ENCODE measurements around the gene CHP2.
"Not testable (repeated sequence)": the region's sequence is repeated elsewhere in the genome, so short reads cannot be mapped to it uniquely, and the experiment has no call there.

CHP2 gene

DNA sequence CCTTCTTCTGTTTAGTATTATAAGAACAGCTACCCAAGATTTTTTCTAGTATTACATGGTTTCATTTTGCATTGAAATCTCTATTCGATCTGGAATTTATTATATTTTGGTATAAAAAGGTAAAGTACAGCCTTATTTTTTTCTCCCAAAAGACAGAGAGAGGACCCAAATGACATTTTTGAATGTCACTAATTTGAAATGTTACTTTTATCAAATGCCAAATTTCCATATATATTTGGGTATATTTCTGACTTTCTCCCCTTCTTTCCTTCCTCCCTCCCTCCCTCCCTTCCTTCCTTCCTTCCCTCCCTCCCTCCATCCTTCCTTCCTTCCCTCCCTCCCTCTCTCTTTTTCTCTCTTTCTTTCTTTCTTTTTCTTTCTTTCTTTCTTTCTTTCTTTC, 6.2 kb upstream of the CHP2 start:
- DNase-seq = no peak

DNA sequence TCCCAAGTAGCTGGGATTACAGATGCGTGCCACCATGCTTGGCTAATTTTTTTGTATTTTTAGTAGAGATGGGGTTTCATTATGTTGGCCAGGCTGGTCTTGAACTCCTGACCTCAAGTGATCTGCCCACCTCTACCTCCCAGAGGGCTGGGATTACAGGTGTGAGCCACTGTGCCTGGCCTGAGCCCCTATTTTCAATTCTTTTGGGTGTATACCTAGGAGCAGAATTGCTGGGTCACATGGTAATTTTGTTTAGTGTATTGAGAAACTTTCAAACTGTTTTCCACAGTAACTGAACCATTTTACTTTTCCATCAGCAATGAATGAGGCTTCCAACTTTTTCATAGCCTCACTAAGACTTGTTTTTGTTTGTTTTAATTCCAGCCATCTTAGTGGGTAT, 3.8 kb upstream of the CHP2 start:
- not testable (repeated sequence) for DNase-seq

DNA sequence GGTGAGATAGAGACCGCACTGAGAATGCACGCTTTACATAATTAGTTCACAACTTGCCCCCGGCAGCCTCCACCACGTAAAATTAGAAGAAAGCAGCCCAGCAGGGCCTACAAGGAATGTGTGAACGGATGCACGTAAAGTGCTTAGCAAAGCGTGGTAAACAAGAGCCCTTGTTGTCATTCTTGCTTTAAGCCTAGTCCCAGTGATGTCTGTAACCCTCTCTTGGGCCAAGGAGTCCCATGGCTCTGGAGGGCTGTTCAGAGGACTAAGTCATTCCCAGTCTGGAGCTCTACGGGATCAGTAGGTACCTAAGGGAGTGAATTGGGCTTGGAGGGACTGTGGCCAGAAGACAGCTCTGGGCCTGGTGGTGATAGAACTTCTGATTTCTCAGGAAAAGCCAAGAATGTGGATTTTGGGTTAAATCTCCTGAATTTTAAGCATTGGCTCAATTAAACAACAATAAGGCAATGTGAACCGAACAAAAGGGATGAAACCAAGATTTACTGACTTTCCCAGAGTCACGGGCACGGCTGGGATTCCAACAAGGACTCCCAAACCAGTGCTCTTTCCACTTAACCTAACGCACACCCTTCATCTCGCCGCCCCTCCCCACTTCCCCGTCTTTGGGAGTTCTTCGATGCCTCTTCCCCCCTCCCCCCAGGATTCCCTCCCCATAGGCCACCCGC, 775 bp upstream of the CHP2 start:
- no peak for DNase-seq

DNA sequence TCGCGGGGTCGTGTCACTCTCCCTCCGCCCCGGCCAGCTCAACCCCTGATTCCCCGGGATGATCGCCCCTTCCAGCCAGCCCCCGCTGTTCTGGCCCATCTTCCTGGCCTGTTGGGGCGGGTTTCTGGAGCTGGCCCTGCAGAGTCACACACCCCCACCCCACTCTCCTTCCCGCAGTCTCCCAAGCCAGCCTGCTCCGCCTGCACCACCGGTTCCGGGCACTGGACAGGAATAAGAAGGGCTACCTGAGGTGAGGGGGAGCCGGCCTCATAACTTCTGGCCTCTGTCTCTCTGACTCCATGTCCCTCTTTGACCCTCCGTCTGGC, 621 bp downstream of the CHP2 start:
- no peak for DNase-seq

DNA sequence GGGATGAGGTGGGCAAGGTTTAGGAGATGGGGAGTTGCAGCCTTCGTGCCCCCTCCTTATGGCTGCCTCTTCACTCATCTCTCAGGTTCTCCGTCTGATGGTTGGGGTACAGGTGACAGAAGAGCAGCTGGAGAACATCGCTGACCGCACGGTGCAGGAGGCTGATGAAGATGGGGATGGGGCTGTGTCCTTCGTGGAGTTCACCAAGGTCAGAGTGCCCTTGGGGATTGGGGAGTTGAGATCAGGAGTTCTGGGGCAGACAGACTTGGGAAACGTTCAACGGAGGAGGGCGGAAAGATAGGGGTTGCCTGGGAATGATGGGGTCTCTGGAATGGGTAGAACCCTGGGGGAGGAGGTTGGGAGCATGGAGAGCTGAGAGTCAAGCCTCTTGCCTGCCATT, 2.3 kb downstream of the CHP2 start:
- no peak for DNase-seq

DNA sequence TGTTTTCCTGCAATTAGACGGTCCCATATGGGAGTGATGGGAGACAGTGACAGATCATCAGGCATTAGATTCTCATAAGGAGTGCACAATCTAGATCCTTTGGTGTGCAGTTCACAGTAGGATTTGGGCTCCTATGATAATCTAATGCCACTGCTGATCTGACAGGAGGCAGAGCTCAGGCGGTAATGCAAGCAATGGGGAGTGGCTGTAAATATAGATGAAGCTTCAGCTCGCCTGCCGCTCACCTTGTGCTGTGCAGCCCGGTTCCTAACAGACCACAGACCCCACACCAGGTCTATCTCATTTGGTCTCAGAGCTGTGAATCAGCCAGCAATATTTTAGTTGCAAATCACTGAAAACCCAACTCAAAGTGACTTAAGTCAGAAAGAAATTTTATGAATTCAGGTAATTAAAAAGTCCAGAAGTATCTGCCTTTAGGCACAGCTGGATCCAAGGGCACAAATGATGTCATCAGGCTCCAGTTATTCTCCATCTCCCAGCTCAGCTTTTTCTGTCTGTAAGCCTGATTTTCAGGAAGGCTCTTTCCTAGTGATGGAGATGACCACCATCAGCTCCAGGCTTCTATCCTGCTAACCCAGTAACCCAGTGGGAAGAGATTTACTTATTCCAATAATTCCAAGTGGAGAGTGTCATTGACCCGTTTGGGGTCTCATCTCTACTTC, 3.3 kb downstream of the CHP2 start:
- no peak for DNase-seq

DNA sequence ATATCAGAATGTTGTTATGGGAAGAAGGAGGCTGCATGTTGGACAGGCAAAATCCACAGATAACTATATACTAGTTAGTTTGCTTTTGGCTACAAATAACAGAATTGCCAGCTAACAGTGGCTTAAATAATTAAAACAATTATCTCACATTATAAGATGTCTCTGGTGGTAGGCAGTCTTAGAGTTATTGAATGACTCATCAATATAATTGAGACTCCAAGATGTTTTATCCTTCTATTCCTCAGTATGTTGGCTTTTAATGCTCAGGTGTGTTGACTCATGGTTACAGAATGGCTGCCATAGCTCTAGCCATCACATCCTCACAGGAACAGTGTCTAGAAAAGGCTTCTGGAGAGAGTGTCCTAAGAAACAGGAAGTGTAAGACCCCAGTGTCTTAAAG, 11.1 kb downstream of the CHP2 start:
- no peak for DNase-seq

DNA sequence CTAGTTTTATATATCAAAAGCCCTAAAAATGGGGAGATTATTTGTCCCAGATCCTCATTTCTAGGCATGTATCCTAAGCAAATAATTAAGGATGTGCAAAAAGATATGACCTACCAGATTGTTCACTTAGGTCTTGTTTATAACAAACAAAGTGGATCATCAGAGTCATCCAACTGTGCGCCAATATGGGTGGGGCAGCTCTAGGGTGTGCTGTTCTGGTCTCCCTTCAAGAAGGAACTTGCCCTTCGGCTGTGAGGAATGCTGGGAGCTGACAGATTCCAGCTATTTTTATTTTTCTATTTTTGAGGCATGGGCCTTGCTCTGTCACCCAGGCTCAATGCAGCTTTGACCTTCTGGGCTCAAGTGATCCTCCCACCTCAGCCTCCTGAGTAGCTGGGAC, 13.8 kb downstream of the CHP2 start:
- DNase-seq = no peak

DNA sequence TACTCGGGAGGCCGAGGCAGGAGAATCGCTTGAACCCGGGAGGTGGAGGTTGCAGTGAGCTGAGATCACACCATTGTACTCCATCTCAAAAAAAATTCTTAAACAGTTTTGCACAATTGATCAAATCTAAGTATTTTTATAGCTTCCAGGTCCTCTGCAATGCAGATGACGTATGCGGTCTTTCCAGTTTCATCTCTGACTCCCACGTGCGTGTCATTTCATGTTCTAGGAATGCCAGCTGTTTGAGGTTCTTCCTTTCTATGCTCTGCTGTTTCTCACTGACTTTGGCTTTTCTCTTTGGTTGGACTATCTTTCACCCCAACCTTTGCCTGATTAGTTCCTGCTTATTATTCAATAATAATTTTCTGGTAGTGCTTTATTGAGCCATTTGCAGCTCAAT, 16.2 kb downstream of the CHP2 start:
- DNase-seq = no peak

DNA sequence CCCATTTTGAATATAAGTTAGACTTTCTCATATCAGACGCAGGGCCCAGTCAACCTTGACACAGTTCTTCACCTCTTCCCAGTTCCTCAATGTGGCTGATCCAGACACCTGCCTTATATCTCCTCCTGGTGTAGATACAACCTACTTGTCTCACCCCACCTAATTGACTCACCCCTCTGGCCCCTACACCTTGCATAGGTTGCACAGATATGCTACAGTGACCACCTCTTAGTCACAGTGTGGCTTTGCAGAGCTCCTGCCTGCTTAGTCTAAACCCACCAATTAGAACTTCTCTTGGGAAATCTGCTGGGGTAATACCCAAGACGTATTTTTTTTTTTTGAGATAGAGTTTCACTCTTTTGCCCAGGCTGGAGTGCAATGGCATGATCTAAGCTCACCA, 16.8 kb downstream of the CHP2 start:
- no peak for DNase-seq

DNA sequence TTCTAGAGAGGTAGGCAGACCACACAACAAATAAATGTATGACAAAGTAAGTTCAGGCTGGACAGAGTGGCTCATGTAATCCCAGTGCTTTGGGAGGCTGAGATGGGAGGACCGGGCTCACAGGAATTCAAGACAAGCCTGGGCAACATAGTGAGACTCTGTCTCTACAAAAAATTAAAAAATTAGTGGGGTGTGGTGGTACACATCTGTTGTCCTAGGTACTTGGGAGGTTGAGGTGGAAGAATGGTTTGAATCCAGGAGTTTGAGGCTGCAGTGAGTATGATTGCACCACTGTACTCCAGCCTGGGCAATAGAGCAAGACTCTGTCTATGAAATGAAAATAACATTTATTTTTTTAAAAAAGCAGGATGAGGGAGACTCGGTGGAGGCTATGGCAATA, 18.5 kb downstream of the CHP2 start:
- no peak for DNase-seq

DNA sequence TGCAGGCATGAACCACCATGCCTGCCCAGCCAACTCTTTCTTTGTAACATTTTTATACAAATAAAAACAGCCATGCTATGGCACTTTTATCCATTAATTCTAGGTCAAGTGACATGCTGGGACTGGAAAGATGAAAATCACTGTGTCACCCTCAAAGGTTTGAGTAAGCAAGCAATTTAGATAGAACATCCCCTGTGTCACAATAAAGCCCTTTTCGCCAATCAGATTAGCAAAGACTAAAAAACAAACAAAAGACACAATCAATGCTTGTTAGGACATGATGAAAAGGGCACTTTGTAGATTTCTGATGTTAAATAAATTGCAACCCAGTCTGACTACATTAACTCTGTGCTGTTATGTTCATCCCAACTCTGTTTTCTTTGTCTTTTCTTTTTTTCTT, 26.4 kb downstream of the CHP2 start:
- DNase-seq = no peak

DNA sequence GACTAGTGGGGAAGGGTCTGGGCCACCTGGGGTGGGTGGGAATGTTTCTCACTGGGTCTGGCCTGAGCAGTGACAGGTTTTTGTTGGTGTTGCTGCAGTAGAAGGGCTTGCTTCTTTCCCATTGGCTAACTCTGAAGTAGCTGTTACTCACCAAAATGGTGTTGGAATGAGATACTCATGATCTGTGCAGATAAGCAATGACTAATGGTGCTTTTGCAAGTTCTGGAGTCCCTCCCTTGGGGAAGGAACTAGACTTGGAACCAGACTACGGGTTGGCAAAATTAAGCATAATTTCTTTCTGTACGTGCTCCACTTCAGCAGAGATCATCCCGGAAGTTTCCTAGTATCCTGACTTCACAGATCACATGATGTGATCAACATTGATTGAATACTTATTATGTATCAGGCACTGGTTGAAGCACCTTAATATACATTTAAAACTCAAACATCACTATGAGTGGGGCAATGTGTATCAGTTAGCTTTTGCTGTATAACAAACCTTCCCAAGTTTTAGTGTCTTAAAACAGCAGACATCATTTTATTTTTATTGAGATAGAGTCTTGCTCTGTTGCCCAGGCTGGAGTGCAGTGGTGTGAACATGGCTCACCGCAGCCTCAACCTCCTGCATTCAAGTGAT, 30.1 kb downstream of the CHP2 start:
- DNase-seq = no peak

DNA sequence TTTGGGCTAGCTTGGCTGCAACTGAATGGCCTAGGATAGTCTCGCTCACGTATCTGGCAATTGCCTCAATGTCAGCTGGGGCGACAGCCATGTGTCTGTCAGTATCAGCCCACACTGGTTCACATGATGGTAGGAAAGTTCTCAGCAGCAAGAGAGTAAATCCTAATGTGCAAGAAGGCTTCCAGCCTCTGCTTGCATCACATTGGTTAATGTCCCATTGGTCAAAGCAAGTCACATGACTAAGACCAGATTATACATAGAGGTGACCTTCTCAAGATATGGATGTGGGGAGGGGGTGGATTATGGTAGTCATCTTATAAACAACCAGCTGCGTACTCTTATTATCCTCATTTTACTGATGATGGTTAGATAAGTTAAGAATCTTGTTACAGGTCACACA, 31.0 kb downstream of the CHP2 start:
- no peak for DNase-seq

DNA sequence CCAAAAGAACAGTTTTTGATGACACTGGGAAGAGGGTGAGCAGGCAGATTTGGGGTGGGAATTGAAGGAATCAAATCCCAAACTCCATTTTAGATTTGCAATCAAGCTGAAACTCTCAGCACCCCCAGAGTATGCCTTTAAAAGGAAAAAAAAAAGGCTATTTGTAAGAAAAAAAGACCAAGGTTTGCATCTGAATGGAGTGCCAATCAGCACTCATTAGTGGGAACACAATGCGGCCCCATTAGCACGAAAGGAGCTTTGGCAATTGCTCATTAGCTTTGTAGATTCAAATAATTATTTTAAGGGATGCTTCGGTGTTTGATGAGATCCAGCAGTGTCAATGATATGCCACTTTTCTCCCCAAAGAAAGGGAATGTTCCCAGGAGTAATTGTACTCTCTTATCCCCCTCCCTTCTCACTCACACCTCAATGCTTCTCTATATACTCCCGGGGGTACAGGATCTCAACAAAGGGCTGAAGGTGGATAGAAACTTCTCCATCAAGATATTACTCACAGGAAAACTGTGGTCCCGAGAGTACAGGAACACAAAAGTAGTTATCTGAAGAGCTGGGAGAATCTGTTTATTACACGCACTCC, 32.2 kb downstream of the CHP2 start:
- no peak for DNase-seq

DNA sequence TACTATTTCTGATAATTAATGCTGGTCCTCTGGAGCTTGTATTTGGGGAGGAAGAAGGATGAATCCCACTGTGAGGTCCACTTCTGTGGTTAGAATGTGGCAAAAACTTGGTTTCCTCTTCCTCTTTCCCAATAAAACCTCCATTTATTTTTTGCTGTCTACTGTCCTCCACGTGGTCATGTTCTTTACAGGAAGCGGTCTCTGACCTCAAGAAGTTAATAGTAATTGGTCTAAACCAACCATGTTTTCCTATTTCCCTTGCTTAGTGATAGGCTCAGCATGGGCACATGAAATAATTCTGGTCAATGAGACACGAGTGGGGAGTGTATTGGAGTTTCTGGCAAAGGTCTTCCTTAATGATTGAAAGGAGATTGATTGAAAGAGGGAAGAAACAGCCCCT, 33.9 kb downstream of the CHP2 start:
- no peak for DNase-seq

DNA sequence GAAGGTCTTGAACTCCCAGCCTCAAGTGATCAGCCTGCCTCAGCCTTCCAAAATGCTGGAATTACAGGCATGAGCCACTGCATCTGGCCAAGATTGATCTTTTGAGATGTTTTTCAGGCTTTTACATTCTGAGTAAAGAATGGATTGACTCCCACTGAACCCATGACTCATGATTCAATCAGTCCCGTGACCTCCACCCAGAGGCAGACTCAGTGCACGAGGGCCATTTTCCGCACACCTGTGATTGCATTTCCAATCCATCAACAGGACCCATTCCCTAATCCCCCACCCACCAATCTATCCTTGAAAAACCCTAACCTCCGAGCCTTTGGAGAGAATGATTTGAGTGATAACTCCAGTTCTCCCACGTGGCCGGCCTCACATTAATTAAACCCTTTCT, 40.6 kb downstream of the CHP2 start:
- no peak for DNase-seq

DNA sequence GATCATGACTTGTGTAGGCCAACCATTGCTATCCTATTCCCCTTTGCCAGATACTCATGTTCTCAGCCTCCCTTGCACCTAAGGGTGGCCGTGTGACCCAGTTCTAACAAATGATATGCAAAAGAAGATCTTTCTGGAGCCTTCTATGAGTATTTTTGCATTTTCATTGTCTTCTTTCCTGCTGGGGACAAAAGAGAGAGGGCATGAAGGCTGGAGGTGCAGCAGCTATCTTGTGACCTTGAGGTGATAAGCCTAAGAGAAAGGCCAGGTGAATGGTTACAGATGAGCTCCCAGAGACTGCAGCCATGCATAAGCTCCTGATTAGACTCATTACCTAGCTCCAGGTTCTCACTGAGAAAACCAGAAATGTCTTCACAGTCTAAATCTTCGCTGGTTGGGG, 42.1 kb downstream of the CHP2 start:
- no peak for DNase-seq

DNA sequence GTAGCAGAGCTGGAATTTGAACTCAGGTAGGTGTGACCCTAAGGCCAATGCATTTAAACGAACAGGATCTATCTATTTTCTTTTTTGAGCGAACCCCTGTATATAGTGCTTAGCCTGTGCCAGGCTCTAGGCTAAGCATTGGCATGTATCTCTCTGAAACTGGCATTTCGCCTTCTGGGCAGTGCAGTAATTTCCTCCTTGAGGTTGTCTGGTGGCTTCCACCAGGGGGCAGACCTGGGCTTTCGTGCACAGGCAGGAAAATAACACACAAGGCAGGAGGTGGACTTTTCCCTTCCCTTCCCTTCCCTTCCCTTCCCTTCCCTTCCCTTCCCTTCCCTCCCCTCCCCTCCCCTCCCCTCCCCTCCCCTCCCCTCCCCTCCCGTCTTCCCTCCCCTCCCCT, 46.6 kb downstream of the CHP2 start:
- DNase-seq = no peak

DNA sequence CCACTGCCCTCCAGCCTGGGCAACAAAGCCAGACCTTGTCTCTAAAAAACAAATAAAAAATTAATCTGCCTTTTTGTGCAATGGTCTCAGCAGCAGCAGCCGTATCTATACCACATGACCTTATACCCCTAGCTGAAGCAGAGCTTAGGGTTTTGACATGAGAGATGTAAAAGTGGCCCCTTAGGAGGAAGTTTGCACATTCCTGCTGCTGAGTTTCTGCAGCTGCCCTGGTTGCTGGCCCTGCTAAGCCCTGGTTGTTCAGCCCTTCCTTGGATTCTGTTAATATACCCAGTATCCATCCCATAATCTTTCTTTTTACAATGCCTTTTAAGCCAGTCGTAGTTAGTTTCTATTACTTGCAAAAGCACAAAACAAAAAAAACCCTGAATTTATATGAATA, 48.0 kb downstream of the CHP2 start:
- no peak for DNase-seq

DNA sequence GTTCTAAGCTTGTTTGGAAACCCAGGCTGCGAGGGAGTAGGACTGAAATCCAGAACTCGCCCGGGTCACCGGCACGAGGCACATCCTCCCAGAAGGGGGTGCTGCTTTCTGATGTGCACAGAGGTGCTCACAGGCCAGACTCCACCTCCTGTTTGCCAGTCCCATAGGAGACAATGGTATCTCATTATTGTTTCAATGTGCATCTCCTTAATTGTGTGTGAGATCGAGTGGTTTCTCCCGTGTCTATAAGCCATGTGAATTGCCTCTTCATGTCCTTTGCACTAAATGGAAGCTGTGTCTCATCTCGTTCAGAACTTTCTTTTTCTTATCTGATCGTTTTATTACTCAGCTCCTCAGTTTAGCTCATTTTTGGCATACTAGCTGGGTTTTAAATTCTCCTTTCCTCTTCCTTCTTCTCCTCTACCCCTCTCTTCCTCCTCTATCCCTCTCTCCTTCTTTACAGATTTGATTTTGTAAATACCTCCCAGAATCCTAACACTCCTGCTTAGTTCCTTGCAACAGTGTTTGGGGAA, 48.8 kb downstream of the CHP2 start:
- no peak for DNase-seq

DNA sequence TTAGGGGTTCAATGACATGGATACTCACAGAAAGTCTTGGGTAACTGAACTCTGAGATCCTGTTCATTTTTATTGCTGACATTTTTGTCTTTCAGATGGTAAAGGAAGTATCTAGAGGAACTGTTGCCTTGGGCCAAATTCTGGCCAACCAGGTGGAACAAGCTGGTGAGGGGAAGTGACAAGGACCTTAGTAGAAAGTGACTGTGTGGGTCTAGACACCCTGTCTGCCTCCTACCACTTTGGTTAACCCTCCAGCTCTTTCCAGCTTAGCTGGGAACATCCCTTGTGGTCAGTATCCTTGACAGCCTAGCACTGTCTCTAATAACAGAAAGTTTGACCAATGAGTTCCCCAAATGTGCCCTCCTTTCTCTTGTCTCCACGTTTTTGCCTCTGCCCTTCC, 52.2 kb downstream of the CHP2 start:
- DNase-seq = no peak

All from NCI-H1105 (cell line).